ENCODE results near the gene CSTPP1. TPM values are rescaled to one million over a fixed set of nuclear protein-coding genes. Genes with fewer than 3 reads are reported as not detected.

The CSTPP1 gene
- total and polyA plus RNA-seq, 2 of the 8 experiments (the other 6 are each of a cell fraction or from before 2014, with no cell fraction given): 24.2 to 28.7 TPM

- TF ChIP-seq USF2 (IDR thresholded peaks at IDR 0.05; ENCODE audit: low read length) (no peak), SP1 (IDR thresholded peaks at IDR 0.05; ENCODE audit: low read depth, low read length) (peak; percentile 72)
Observed at GRCh38 chr11:47176328-47177228, 240.0 kb downstream of the CSTPP1 start, which contains the start of gene ARFGAP2 (continued).
